GM12878 (cell line): Measurements from ENCODE around the gene PALD1. TPM values are rescaled to one million over a fixed set of nuclear protein-coding genes. Genes with fewer than 3 reads are reported as not detected.

ENCODE experiments used
- ATAC-seq: fragments of 200-7000 bp; cut with Tn5 transposase; 3 replicates; pipeline ENCODE4 v1.9.1; 2020; ENCODE audit warnings: mild to moderate bottlenecking, moderate library complexity
- BruUV-seq: library from RNA; stranded (reverse); fragments of 400-500 nt; replicated peaks from 2 replicates; lab custom pipeline; 2021; lab: Mats Ljungman, UMichigan
- CTCF ChIA-PET: fragments of 300-600 bp; sonication (Branson Sonifier 250); formaldehyde crosslinking; extraction: SDS; loops from one replicate; lab custom pipeline; 2021; ENCODE audit warnings: inconsistent platforms; lab: Yijun Ruan, JAX
- POLR2A ChIA-PET: fragments of 350-600 bp; formaldehyde crosslinking; extraction: SDS; loops from one replicate; lab custom pipeline; 2021; ENCODE audit warnings: inconsistent platforms; lab: Charles Lee
- RAD21 ChIA-PET: fragments of 300-600 bp; sonication (Branson Sonifier 250); formaldehyde crosslinking; loops from one replicate; lab custom pipeline; 2023; ENCODE audit warnings: antibody characterized with exemption; ENCODE audit not compliant: unreplicated experiment; lab: Charles Lee
- SMC1A ChIA-PET: fragments of 300-600 bp; sonication (Branson Sonifier 250); formaldehyde crosslinking; loops from one replicate; lab custom pipeline; 2023; ENCODE audit not compliant: unreplicated experiment, uncharacterized antibody; lab: Charles Lee
- DNase-seq: peaks from one replicate; pipeline ENCODE4 v3.0.0-alpha.2; 2011; ENCODE audit warnings: low read depth, low spot score
- FAIRE-seq: peaks from 3 replicates; lab custom pipeline; 2011; peaks lifted over from hg19 to GRCh38; lab: Jason Lieb, UNC
- H2AFZ ChIP-seq: 2 replicates; pipeline ENCODE4 v1.6.0; 2011; ENCODE audit warnings: low read depth, low read length, control low read depth; ENCODE audit not compliant: control insufficient read depth
- H3K27ac ChIP-seq: 2 replicates; pipeline ENCODE4 v1.5.1; 2011; ENCODE audit warnings: control low read depth; ENCODE audit not compliant: control insufficient read depth, insufficient read depth
- H3K27me3 ChIP-seq, 2 experiments: replicated peaks in 1 of 2; 2 replicates each; pipeline versions ENCODE4 v1.6.0 to v1.6.1; 2011; ENCODE audit warnings: low read length in 1 of 2; ENCODE audit not compliant: control insufficient read depth in 2 of 2, insufficient read depth in 2 of 2
- H3K36me3 ChIP-seq, 2 experiments: 2 replicates each; pipeline ENCODE4 v1.5.1; 2011; ENCODE audit warnings: low read length in 1 of 2; ENCODE audit not compliant: control insufficient read depth in 2 of 2, insufficient read depth in 2 of 2
- H3K4me1 ChIP-seq: 2 replicates; pipeline ENCODE4 v1.6.1; 2011; ENCODE audit warnings: mild to moderate bottlenecking, low read length, moderate library complexity, mixed read lengths; ENCODE audit not compliant: control insufficient read depth, insufficient read depth
- H3K4me2 ChIP-seq: 2 replicates; pipeline ENCODE4 v1.6.0; 2011; ENCODE audit warnings: control low read depth; ENCODE audit not compliant: control insufficient read depth, insufficient read depth
- H3K4me3 ChIP-seq: fragments of 200-600 bp; sonication (generic); 2 replicates; pipeline ENCODE4 v1.5.1; 2016
- H3K79me2 ChIP-seq: 2 replicates; pipeline ENCODE4 v1.6.0; 2011; ENCODE audit warnings: low read length; ENCODE audit not compliant: control insufficient read depth, insufficient read depth
- H3K9ac ChIP-seq: 2 replicates; pipeline ENCODE4 v1.8.0; 2011; ENCODE audit warnings: low read length, control low read depth, mixed read lengths; ENCODE audit not compliant: control insufficient read depth, insufficient read depth
- H3K9me3 ChIP-seq: replicated peaks from 3 replicates; pipeline ENCODE4 v1.5.1; 2011; ENCODE audit warnings: mild to moderate bottlenecking, low read length; ENCODE audit not compliant: control insufficient read depth, insufficient read depth
- H4K20me1 ChIP-seq: 2 replicates; pipeline ENCODE4 v1.6.0; 2011; ENCODE audit not compliant: control insufficient read depth, insufficient read depth
- ATF7 ChIP-seq: fragments of 450-650 bp; IDR thresholded peaks from 2 replicates; pipeline ENCODE4 v1.6.1; 2016; ENCODE audit warnings: low read depth, mild to moderate bottlenecking
- CHD4 ChIP-seq: fragments of 200-600 bp; sonication (generic); IDR thresholded peaks from 2 replicates; pipeline ENCODE4 v1.6.1; 2016; ENCODE audit warnings: mild to moderate bottlenecking
- E4F1 ChIP-seq: fragments of 450-650 bp; IDR thresholded peaks from 2 replicates; pipeline ENCODE4 v1.6.1; 2018; ENCODE audit warnings: borderline replicate concordance, mild to moderate bottlenecking; ENCODE audit not compliant: partially characterized antibody
- EED ChIP-seq: sonication (generic); IDR thresholded peaks from 2 replicates; pipeline ENCODE4 v1.6.1; 2016; ENCODE audit warnings: antibody characterized with exemption, low read depth
- EGR1 ChIP-seq, 2 experiments: IDR thresholded peaks; 1 replicate in 1 of 2; 2 replicates in 1 of 2; pipeline ENCODE4 v1.6.1; 2011 to 2012; ENCODE audit warnings: low read depth in 2 of 2, low read length in 2 of 2, borderline replicate concordance in 1 of 2, mild to moderate bottlenecking in 1 of 2, moderate library complexity in 1 of 2
- IKZF1 ChIP-seq: fragments of 450-650 bp; conservative IDR thresholded peaks from 2 replicates; pipeline ENCODE4 v1.6.1; 2017; ENCODE audit warnings: antibody characterized with exemption, mild to moderate bottlenecking
- KAT2A ChIP-seq: conservative IDR thresholded peaks from 2 replicates; pipeline ENCODE4 v1.6.1; 2011; ENCODE audit warnings: low read depth, low read length; ENCODE audit not compliant: control insufficient read depth
- LARP7 ChIP-seq: fragments of 450-650 bp; IDR thresholded peaks from 2 replicates; pipeline ENCODE4 v1.6.1; 2017; ENCODE audit warnings: mild to moderate bottlenecking
- MEF2A ChIP-seq: IDR thresholded peaks from 2 replicates; pipeline ENCODE4 v1.6.1; 2011; ENCODE audit warnings: low read depth, mild to moderate bottlenecking, low read length, moderate library complexity; ENCODE audit not compliant: insufficient read depth
- NFIC ChIP-seq: IDR thresholded peaks from 2 replicates; pipeline ENCODE4 v1.6.1; 2012; ENCODE audit warnings: low read depth, mild to moderate bottlenecking, inconsistent platforms, low read length, moderate library complexity
- SMAD5 ChIP-seq: IDR thresholded peaks from 2 replicates; pipeline ENCODE4 v1.6.1; 2016; ENCODE audit warnings: antibody characterized with exemption, low read depth
- SP1 ChIP-seq: IDR thresholded peaks from one replicate; pipeline ENCODE4 v1.6.1; 2011; ENCODE audit warnings: low read depth, low read length
- SPI1 ChIP-seq: IDR thresholded peaks from 2 replicates; pipeline ENCODE4 v1.6.1; 2011; ENCODE audit warnings: low read depth, mild to moderate bottlenecking, low read length, moderate library complexity, borderline replicate concordance; ENCODE audit not compliant: insufficient read depth
- SRF ChIP-seq, 2 experiments: IDR thresholded peaks; 2 replicates each; pipeline ENCODE4 v1.6.1; 2011; ENCODE audit warnings: low read depth in 2 of 2, low read length in 2 of 2, mild to moderate bottlenecking in 1 of 2, moderate library complexity in 1 of 2
- STAT3 ChIP-seq: IDR thresholded peaks from 2 replicates; pipeline ENCODE4 v1.6.1; 2011; ENCODE audit warnings: low read depth, low read length, improper control_type of control experiment
- TARDBP ChIP-seq: IDR thresholded peaks from 2 replicates; pipeline ENCODE4 v1.6.1; 2016; ENCODE audit warnings: borderline replicate concordance
- YBX1 ChIP-seq: fragments of 450-650 bp; IDR thresholded peaks from 2 replicates; pipeline ENCODE4 v1.6.1; 2016; ENCODE audit warnings: antibody characterized with exemption
- WGBS: methylation state at CpG from one replicate; pipeline ENCODE4 v1.1.6; 2016; ENCODE audit warnings: low lambda C conversion rate; ENCODE audit not compliant: insufficient replicate concordance, insufficient coverage; ENCODE audit errors: missing lambda C conversion rate; 5-methylcytosine and 5-hydroxymethylcytosine counted together
- in situ Hi-C: fragments of 300-500 bp; cut with MboI; formaldehyde crosslinking; loops from 9 replicates; pipeline ENCODE4 v1.14.3; 2018; ENCODE audit warnings: mixed read lengths
- intact Hi-C: fragments of 100-400 bp; cut with micrococcal nuclease; formaldehyde crosslinking; loops from one replicate; pipeline ENCODE4 v1.14.2; 2022; ENCODE audit not compliant: unreplicated experiment
- polyA plus RNA-seq, 11 experiments: library from polyadenylated mRNA; depleted of rRNA in 4 of 11; unstranded in 6 of 11; stranded (reverse) in 5 of 11; fragments of >200 nt; fragmentation: Nextera tagmentation in 4 of 11; fragmentation: Illumina TruSeq in 1 of 11; extraction: Ambion mirVana in 4 of 11; extraction: Trizol in 1 of 11; gene quantifications; 1 replicate in 1 of 11; 2 replicates in 10 of 11; pipeline versions ENCODE4 v1.2.1 to v1.2.3, GENCODE V29; 2011 to 2016; ENCODE audit warnings: inconsistent platforms in 2 of 11, missing spikeins in 2 of 11, low read depth in 1 of 11
- total RNA-seq, 4 experiments: library from RNA; depleted of rRNA in 3 of 4; stranded (reverse); fragments of >200 nt in 3 of 4; fragmentation: Illumina TruSeq in 1 of 4; extraction: Trizol in 1 of 4; gene quantifications; 2 replicates each; pipeline versions ENCODE4 v1.2.1 to v1.2.3, GENCODE V29; 2013 to 2021
- TF ChIP-seq, protein P1 (sequence below): IDR thresholded peaks from 2 replicates; pipeline ENCODE4 v1.6.1; 2012; ENCODE audit warnings: low read length, inconsistent platforms

PALD1 gene
- total and polyA plus RNA-seq, 10 of the 15 experiments (the other 5 are each of a cell fraction or from before 2014, with no cell fraction given): 0.43 to 20.9 (median 9.0) TPM

- ChIA-PET CTCF (interaction anchor here (0.7 to 1.9 kb wide), 9 partner anchors 12 to 180 kb away, joined by 3 to 11 read pairs (median 4); no protein-coding TSS in a partner anchor), RAD21 (interaction anchor here (0.7 to 4.9 kb wide), 13 partner anchors 9 to 185 kb away, joined by 3 to 35 read pairs (median 3); partner anchors contain the start of gene PRF1), POLR2A (interaction anchor here (0.6 to 2.3 kb wide), 3 partner anchors 11 to 1241 kb away, joined by 3 to 23 read pairs (median 3); no protein-coding TSS in a partner anchor), SMC1A (interaction anchor here (0.6 to 4.1 kb wide), 10 partner anchors 11 to 352 kb away, joined by 3 to 46 read pairs (median 3); no protein-coding TSS in a partner anchor)
- H2AFZ ChIP-seq: peak overlapping the region; percentile 63
- DNase-seq (peak; percentile 81), ATAC-seq (peak; percentile 76), FAIRE-seq (peak; percentile 61)
- H3K9ac ChIP-seq: peak overlapping the region; percentile 68
- peaks cover 41% of the 10 kb centered on the region for H3K4me1 ChIP-seq
- H4K20me1 ChIP-seq: no peaks in the 10 kb centered on the region
- intact Hi-C loops (loop anchor here (5.0 kb wide), 1 partner anchor 81 kb away; no protein-coding TSS in a partner anchor), in situ Hi-C loops (no loop called here)
- BruUV-seq: no TSS peak
- no peaks in the 10 kb centered on the region for H3K27me3 ChIP-seq
- no peaks in the 10 kb centered on the region for H3K79me2 ChIP-seq
- H3K9me3 ChIP-seq: no peaks in the 10 kb centered on the region
- 9% methylated on average over 12 of the region's 12 CpGs for WGBS
- H3K36me3 ChIP-seq: no peaks in the 10 kb centered on the region
- peak overlapping the region; percentile 99 for H3K4me2 ChIP-seq
- H3K4me3 ChIP-seq: peak overlapping the region; percentile 26; the same call in 1 of the 2 replicates
- peak overlapping the region; percentile 89 for H3K27ac ChIP-seq
- TF ChIP-seq YBX1 (no peak), EGR1 (IDR thresholded peaks at IDR 0.05; ENCODE audit: borderline replicate concordance in 1 of 2, low read depth in 2 of 2, low read length in 2 of 2) (no peak), TARDBP (no peak), SMAD5 (no peak), E4F1 (peak; percentile 53), KAT2A (no peak), ATF7 (peak; percentile 76), MEF2A (no peak), IKZF1 (peak; percentile 80), LARP7 (no peak), NFIC (peak; percentile 45; the same call in 1 of the 2 replicates), SRF (IDR thresholded peaks at IDR 0.05; ENCODE audit: low read depth in 2 of 2, low read length in 2 of 2) (0 out of 4 replicates have a peak, but pooled peaks of 1 of the 2 experiments have one; percentile 13), EED (peak; percentile 15; the same call in 1 of the 2 replicates), STAT3 (no peak), CHD4 (no peak), SPI1 (no peak), SP1 (no peak)
- TF ChIP-seq, protein P1, sequence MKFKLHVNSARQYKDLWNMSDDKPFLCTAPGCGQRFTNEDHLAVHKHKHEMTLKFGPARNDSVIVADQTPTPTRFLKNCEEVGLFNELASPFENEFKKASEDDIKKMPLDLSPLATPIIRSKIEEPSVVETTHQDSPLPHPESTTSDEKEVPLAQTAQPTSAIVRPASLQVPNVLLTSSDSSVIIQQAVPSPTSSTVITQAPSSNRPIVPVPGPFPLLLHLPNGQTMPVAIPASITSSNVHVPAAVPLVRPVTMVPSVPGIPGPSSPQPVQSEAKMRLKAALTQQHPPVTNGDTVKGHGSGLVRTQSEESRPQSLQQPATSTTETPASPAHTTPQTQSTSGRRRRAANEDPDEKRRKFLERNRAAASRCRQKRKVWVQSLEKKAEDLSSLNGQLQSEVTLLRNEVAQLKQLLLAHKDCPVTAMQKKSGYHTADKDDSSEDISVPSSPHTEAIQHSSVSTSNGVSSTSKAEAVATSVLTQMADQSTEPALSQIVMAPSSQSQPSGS: 0 out of 2 replicates have a peak, but pooled peaks have one; percentile 2
Observed at GRCh38 chr10:70575874-70576802, 97.6 kb downstream of the PALD1 start.
